ENCODE results near the gene IDH2. TPM values are rescaled to one million over a fixed set of nuclear protein-coding genes. Genes with fewer than 3 reads are reported as not detected.

IDH2 gene
- total RNA-seq, 1 experiment from 2014 or later: 53.3 TPM

GRCh38 chr15:90083419-90083818 lies 18.8 kb downstream of the IDH2 start (continued):
- TF ChIP-seq ZNF263 (CRISPR knock-in tag; IDR thresholded peaks at IDR 0.05; ENCODE audit: low read depth) (no peak), FOXK1 (CRISPR knock-in tag; IDR thresholded peaks at IDR 0.05) (no peak), ZNF317 (CRISPR knock-in tag; IDR thresholded peaks at IDR 0.05; ENCODE audit: borderline replicate concordance, low read depth) (no peak)
- TF ChIP-seq, protein P1, sequence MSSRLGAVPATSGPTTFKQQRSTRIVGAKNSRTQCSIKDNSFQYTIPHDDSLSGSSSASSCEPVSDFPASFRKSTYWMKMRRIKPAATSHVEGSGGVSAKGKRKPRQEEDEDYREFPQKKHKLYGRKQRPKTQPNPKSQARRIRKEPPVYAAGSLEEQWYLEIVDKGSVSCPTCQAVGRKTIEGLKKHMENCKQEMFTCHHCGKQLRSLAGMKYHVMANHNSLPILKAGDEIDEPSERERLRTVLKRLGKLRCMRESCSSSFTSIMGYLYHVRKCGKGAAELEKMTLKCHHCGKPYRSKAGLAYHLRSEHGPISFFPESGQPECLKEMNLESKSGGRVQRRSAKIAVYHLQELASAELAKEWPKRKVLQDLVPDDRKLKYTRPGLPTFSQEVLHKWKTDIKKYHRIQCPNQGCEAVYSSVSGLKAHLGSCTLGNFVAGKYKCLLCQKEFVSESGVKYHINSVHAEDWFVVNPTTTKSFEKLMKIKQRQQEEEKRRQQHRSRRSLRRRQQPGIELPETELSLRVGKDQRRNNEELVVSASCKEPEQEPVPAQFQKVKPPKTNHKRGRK (CRISPR knock-in tag; IDR thresholded peaks at IDR 0.05; ENCODE audit: borderline replicate concordance): no peak

GRCh38 chr15:90082140-90082715 lies 20.0 kb downstream of the IDH2 start:
- no peak for DNase-seq (ENCODE audit: low spot score)
- ATAC-seq: peak; percentile 50
- Mint-ChIP-seq H3K4me3 (no peak overlapping the region), H3K36me3 (peaks cover 15% of the 10 kb centered on the region), H3K27me3 (ENCODE audit: low read depth) (no peaks in the 10 kb centered on the region), H3K9me3 (no peaks in the 10 kb centered on the region), H3K4me1 (peaks cover 5% of the 10 kb centered on the region; the same call in 1 of the 2 replicates), H3K27ac (no peak overlapping the region; the same call in 1 of the 2 replicates)
- POLR2A ChIA-PET: interaction anchor here (0.8 kb wide), 1 partner anchor 189 kb away, joined by 3 read pairs; the partner anchor contains the start of gene AP3S2
- TF ChIP-seq ZNF423 (CRISPR knock-in tag; IDR thresholded peaks at IDR 0.05) (peak; percentile 54; the same call in 1 of the 2 replicates), SMAD3 (CRISPR knock-in tag; IDR thresholded peaks at IDR 0.05; ENCODE audit: borderline replicate concordance) (no peak)
- TF ChIP-seq, protein P2, sequence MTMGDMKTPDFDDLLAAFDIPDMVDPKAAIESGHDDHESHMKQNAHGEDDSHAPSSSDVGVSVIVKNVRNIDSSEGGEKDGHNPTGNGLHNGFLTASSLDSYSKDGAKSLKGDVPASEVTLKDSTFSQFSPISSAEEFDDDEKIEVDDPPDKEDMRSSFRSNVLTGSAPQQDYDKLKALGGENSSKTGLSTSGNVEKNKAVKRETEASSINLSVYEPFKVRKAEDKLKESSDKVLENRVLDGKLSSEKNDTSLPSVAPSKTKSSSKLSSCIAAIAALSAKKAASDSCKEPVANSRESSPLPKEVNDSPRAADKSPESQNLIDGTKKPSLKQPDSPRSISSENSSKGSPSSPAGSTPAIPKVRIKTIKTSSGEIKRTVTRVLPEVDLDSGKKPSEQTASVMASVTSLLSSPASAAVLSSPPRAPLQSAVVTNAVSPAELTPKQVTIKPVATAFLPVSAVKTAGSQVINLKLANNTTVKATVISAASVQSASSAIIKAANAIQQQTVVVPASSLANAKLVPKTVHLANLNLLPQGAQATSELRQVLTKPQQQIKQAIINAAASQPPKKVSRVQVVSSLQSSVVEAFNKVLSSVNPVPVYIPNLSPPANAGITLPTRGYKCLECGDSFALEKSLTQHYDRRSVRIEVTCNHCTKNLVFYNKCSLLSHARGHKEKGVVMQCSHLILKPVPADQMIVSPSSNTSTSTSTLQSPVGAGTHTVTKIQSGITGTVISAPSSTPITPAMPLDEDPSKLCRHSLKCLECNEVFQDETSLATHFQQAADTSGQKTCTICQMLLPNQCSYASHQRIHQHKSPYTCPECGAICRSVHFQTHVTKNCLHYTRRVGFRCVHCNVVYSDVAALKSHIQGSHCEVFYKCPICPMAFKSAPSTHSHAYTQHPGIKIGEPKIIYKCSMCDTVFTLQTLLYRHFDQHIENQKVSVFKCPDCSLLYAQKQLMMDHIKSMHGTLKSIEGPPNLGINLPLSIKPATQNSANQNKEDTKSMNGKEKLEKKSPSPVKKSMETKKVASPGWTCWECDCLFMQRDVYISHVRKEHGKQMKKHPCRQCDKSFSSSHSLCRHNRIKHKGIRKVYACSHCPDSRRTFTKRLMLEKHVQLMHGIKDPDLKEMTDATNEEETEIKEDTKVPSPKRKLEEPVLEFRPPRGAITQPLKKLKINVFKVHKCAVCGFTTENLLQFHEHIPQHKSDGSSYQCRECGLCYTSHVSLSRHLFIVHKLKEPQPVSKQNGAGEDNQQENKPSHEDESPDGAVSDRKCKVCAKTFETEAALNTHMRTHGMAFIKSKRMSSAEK (CRISPR knock-in tag; IDR thresholded peaks at IDR 0.05; ENCODE audit: borderline replicate concordance): no peak
- CTCF ChIA-PET: interaction anchor here (0.6 to 2.9 kb wide), 7 partner anchors 30 to 281 kb away, joined by 3 to 9 read pairs (median 4); partner anchors contain the start of genes CIB1 and GDPGP1

DNA sequence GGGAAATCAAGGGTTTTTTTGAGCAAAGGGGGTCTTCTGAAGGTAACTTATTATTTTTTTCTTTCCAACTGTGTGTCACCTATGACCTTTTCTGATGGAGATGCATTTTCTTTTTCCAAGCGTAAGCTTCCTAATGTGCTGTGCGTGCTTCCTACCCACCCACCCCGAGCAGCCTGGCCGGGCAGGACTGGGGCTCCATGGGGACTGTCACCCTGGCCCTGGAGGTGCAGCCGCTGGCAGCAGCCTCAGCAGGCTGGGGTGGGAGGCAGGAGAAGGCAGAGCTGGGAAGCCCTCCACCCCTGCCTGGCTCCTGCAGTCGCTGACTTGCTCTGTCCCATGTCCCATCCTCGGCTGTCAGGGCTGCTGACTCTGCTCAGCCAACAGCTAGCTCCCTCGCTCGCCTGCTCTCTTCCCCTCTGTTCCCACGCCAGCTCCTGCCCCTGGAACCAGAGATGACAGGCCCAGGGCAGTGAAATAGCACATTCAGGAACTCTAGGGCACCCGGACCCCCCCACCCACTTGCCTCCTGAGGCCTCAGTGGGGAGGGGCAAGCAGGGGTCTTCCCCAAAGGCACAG lies 21.4 kb downstream of the IDH2 start:
- peaks cover 12% of the 10 kb centered on the region for H3K4me1 Mint-ChIP-seq
- ChIA-PET CTCF (interaction anchor here (1.3 to 2.9 kb wide), 4 partner anchors 9 to 183 kb away, joined by 4 to 9 read pairs (median 5); no protein-coding TSS in a partner anchor), POLR2A (no interaction called here)
- H3K4me3 Mint-ChIP-seq: no peak overlapping the region
- ATAC-seq: no peak
- H3K27me3 Mint-ChIP-seq (ENCODE audit: low read depth): no peaks in the 10 kb centered on the region
- no peak for DNase-seq (ENCODE audit: low spot score)
- no peak overlapping the region; the same call in 1 of the 2 replicates for H3K27ac Mint-ChIP-seq
- H3K9me3 Mint-ChIP-seq: no peaks in the 10 kb centered on the region
- peaks cover 15% of the 10 kb centered on the region for H3K36me3 Mint-ChIP-seq
- TF ChIP-seq NR3C1 (CRISPR knock-in tag; conservative IDR thresholded peaks at IDR 0.05; ENCODE audit: low read depth) (no peak), ZNF396 (CRISPR knock-in tag; IDR thresholded peaks at IDR 0.05; ENCODE audit: borderline replicate concordance) (no peak), IRF2 (CRISPR knock-in tag; IDR thresholded peaks at IDR 0.05; ENCODE audit: borderline replicate concordance, low read depth) (no peak), ARID4B (CRISPR knock-in tag; IDR thresholded peaks at IDR 0.05; ENCODE audit: borderline replicate concordance) (no peak), MAX (CRISPR knock-in tag; IDR thresholded peaks at IDR 0.05) (no peak), CDX4 (CRISPR knock-in tag; IDR thresholded peaks at IDR 0.05; ENCODE audit: borderline replicate concordance) (no peak), ATF1 (CRISPR knock-in tag; IDR thresholded peaks at IDR 0.05) (no peak), GABPB1 (CRISPR knock-in tag; IDR thresholded peaks at IDR 0.05) (no peak), TCF7 (CRISPR knock-in tag; IDR thresholded peaks at IDR 0.05; ENCODE audit: low read depth) (no peak), SMAD3 (CRISPR knock-in tag; IDR thresholded peaks at IDR 0.05; ENCODE audit: borderline replicate concordance) (no peak)
- TF ChIP-seq, protein P3, sequence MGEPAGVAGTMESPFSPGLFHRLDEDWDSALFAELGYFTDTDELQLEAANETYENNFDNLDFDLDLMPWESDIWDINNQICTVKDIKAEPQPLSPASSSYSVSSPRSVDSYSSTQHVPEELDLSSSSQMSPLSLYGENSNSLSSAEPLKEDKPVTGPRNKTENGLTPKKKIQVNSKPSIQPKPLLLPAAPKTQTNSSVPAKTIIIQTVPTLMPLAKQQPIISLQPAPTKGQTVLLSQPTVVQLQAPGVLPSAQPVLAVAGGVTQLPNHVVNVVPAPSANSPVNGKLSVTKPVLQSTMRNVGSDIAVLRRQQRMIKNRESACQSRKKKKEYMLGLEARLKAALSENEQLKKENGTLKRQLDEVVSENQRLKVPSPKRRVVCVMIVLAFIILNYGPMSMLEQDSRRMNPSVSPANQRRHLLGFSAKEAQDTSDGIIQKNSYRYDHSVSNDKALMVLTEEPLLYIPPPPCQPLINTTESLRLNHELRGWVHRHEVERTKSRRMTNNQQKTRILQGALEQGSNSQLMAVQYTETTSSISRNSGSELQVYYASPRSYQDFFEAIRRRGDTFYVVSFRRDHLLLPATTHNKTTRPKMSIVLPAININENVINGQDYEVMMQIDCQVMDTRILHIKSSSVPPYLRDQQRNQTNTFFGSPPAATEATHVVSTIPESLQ (CRISPR knock-in tag; IDR thresholded peaks at IDR 0.05): no peak
